BLaER1 treated with 17β-estradiol and CSF1 and Interleukin-3, amounts not matched to agents 10 nM and 100 nM (cell line): Measurements from ENCODE around the gene TEKT3.

Experiments
- H3K27ac ChIP-seq, 11 experiments: shearing (Covaris generic); formaldehyde crosslinking; 2 replicates each; pipeline ENCODE4 v1.8.1; 2022
- H3K27me3 ChIP-seq, 11 experiments: shearing (Covaris generic); formaldehyde crosslinking; 2 replicates each; pipeline ENCODE4 v1.8.1; 2022
- H3K36me3 ChIP-seq, 11 experiments: shearing (Covaris generic); formaldehyde crosslinking; 2 replicates each; pipeline ENCODE4 v1.8.1; 2022
- H3K4me1 ChIP-seq, 10 experiments: shearing (Covaris generic); formaldehyde crosslinking; 2 replicates each; pipeline ENCODE4 v1.8.1; 2022
- H3K4me2 ChIP-seq, 11 experiments: shearing (Covaris generic); formaldehyde crosslinking; 2 replicates each; pipeline ENCODE4 v1.8.1; 2022
- H3K4me3 ChIP-seq, 10 experiments: shearing (Covaris generic); formaldehyde crosslinking; 2 replicates each; pipeline ENCODE4 v1.8.1; 2022
- H3K9ac ChIP-seq, 11 experiments: shearing (Covaris generic); formaldehyde crosslinking; 2 replicates each; pipeline ENCODE4 v1.8.1; 2022
- H3K9me3 ChIP-seq, 11 experiments: shearing (Covaris generic); formaldehyde crosslinking; replicated peaks in 1 of 11; 2 replicates each; pipeline ENCODE4 v1.8.1; 2022
- H4K20me1 ChIP-seq, 11 experiments: shearing (Covaris generic); formaldehyde crosslinking; 2 replicates each; pipeline ENCODE4 v1.8.1; 2022
- Cebpa-rat ChIP-seq, 11 experiments: shearing (Covaris generic); IDR thresholded peaks; 2 replicates each; pipeline ENCODE4 v1.8.1; 2022

Gene TEKT3

DNA sequence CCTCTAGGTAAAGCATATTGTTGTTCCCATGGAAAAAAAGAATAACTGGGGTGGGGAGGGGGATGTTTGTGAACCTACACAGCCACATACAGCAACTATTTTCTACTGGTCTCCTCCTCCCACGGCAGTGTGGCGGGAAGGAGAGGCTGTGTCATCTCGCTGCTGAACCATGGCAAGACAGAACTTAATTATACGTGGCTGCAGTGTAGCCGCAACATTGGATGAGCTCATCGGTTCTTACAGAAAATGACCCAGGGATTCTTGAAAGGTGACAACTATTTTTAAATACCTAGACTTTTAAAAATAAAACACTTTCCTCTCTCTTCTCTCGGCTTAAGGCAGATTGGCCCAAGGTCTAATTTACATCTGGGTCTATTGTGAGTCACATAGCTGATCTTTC, 19.8 kb upstream of the TEKT3 start:
- Histone ChIP-seq H3K36me3 (no peaks in the 10 kb centered on the region), H4K20me1 (no peaks in the 10 kb centered on the region), H3K4me3 (no peak overlapping the region), H3K4me1 (peaks cover 0 to 18% (median 0%) of the 10 kb centered on the region in 10 experiments; a peak in 5 of 20 replicates), H3K27me3 (no peaks in the 10 kb centered on the region), H3K4me2 (no peak overlapping the region), H3K9me3 (0 out of 22 replicates have a peak, but pooled peaks cover 0 to under 1% (median 0%) of the 10 kb centered on the region in 11 experiments), H3K9ac (no peak overlapping the region), H3K27ac (no peak overlapping the region)
- TF ChIP-seq Cebpa-rat (IDR thresholded peaks at IDR 0.05), result no peak

DNA sequence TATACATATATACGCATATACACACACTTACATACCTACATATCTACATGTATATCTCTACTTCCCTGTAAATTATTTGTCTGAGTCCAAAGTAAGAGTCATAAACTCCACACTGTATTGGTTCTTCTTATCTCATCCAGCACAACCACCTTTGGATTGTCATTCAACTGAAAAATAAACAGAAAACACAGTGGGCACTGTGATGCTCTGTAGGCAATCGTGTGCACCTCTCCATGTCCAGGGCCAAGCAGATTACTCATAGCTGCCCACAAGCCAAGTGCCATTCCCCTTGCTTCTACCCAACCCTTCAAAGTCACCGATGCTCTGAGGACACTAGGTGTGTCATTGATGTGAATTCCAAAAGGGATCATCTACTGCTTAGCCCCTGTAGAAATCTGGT, 12.9 kb upstream of the TEKT3 start:
- Histone ChIP-seq H3K9ac (no peak overlapping the region), H3K4me1 (peaks cover 0 to 13% (median 0%) of the 10 kb centered on the region in 10 experiments; a peak in 4 of 20 replicates), H3K9me3 (peaks cover 0 to 12% (median 5%) of the 10 kb centered on the region in 11 experiments; a peak in 6 of 22 replicates), H4K20me1 (no peaks in the 10 kb centered on the region), H3K27me3 (no peaks in the 10 kb centered on the region), H3K27ac (no peak overlapping the region), H3K4me3 (no peak overlapping the region), H3K4me2 (no peak overlapping the region), H3K36me3 (no peaks in the 10 kb centered on the region)
- TF ChIP-seq Cebpa-rat (IDR thresholded peaks at IDR 0.05), result no peak

- Histone ChIP-seq H3K9ac (no peak overlapping the region), H3K36me3 (no peaks in the 10 kb centered on the region), H3K9me3 (peaks cover 0 to 12% (median 5%) of the 10 kb centered on the region in 11 experiments; a peak in 6 of 22 replicates), H3K4me2 (peak overlapping the region in 2 of 11 experiments; percentile 22 to 46; a peak in 3 of 22 replicates), H3K27ac (no peak overlapping the region), H3K4me3 (no peak overlapping the region), H3K27me3 (no peaks in the 10 kb centered on the region), H3K4me1 (peaks cover 0 to 13% (median 0%) of the 10 kb centered on the region in 10 experiments; a peak in 4 of 20 replicates), H4K20me1 (no peaks in the 10 kb centered on the region)
- TF ChIP-seq Cebpa-rat (IDR thresholded peaks at IDR 0.05), result no peak; a peak in 1 of 22 replicates
These were observed 10.5 kb upstream of the TEKT3 start for GRCh38 chr17:15351925-15352324.

GRCh38 chr17:15351478-15351840, 10.1 kb upstream of the TEKT3 start:
- H3K9ac ChIP-seq, result no peak overlapping the region
- H3K4me2 ChIP-seq, result peak overlapping the region in 1 of 11 experiments; percentile 22; a peak in 1 of 22 replicates
- H4K20me1 ChIP-seq, result no peaks in the 10 kb centered on the region
- H3K4me1 ChIP-seq, result peaks cover 0 to 13% (median 0%) of the 10 kb centered on the region in 10 experiments; a peak in 4 of 20 replicates
- no peak overlapping the region for H3K27ac ChIP-seq
- H3K9me3 ChIP-seq, result peaks cover 0 to 12% (median 5%) of the 10 kb centered on the region in 11 experiments; a peak in 6 of 22 replicates
- H3K27me3 ChIP-seq, result no peaks in the 10 kb centered on the region
- TF ChIP-seq Cebpa-rat (IDR thresholded peaks at IDR 0.05), result no peak
- H3K4me3 ChIP-seq, result no peak overlapping the region
- H3K36me3 ChIP-seq, result no peaks in the 10 kb centered on the region

GRCh38 chr17:15350777-15351477, 9.5 kb upstream of the TEKT3 start:
- H3K27ac ChIP-seq, result no peak overlapping the region
- H3K4me2 ChIP-seq, result no peak overlapping the region
- H3K27me3 ChIP-seq, result no peaks in the 10 kb centered on the region
- H3K9me3 ChIP-seq, result peaks cover 0 to 12% (median 5%) of the 10 kb centered on the region in 11 experiments; a peak in 6 of 22 replicates
- no peak overlapping the region for H3K4me3 ChIP-seq
- H4K20me1 ChIP-seq, result no peaks in the 10 kb centered on the region
- H3K4me1 ChIP-seq, result peaks cover 0 to 13% (median 0%) of the 10 kb centered on the region in 10 experiments; a peak in 4 of 20 replicates
- no peaks in the 10 kb centered on the region for H3K36me3 ChIP-seq
- no peak for TF ChIP-seq Cebpa-rat (IDR thresholded peaks at IDR 0.05)
- H3K9ac ChIP-seq, result no peak overlapping the region

DNA sequence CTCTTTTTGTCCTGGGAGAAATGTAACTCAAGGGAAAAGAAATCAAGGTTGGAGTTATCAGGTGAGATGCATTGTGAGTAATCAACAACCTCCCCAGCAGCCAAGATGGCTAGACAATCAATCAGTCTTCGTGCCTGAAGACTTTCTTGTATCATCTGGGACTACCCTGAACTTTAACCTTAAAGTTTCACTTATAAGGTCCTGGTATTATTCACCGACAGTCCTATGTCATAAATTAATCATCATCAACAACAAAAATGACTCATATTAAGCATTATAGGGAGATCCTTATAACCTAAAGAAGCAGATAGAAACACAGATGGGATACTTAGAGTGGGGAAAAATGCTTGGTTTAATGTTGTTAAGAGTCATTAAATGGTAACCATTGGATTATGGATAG, 7.7 kb upstream of the TEKT3 start:
- Histone ChIP-seq H3K27me3 (no peaks in the 10 kb centered on the region), H3K4me1 (peaks cover 0 to 13% (median 0%) of the 10 kb centered on the region in 10 experiments; a peak in 4 of 20 replicates), H3K4me2 (no peak overlapping the region), H3K4me3 (no peak overlapping the region), H3K27ac (no peak overlapping the region), H3K9ac (no peak overlapping the region), H3K9me3 (no peaks in the 10 kb centered on the region), H3K36me3 (no peaks in the 10 kb centered on the region), H4K20me1 (no peaks in the 10 kb centered on the region)
- no peak for TF ChIP-seq Cebpa-rat (IDR thresholded peaks at IDR 0.05)

DNA sequence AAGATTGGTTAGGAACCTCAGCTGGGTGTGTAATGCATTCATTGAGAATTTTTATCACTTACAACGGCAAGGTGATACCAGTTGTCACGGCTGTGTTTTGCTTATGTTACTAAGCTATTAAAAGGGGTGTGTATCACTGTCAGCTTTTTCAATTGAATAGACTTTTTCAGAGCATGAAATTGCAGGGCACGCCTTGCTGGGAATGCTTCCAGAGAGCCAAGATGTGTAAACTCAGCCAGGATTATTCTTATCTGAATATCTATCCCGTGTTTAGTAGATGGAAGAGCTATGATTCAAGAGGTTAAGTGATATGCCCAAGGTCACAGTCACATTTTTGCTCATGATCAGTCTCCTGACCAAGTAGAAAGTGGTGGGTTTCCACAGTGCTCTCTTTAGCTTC, 6.6 kb upstream of the TEKT3 start:
- Histone ChIP-seq H3K27ac (no peak overlapping the region), H3K36me3 (no peaks in the 10 kb centered on the region), H4K20me1 (no peaks in the 10 kb centered on the region), H3K9ac (no peak overlapping the region), H3K9me3 (no peaks in the 10 kb centered on the region), H3K4me1 (peaks cover 0 to 13% (median 0%) of the 10 kb centered on the region in 10 experiments; a peak in 4 of 20 replicates), H3K4me2 (no peak overlapping the region), H3K4me3 (no peak overlapping the region), H3K27me3 (peaks cover 0 to 7% (median 0%) of the 10 kb centered on the region in 11 experiments; a peak in 4 of 22 replicates)
- TF ChIP-seq Cebpa-rat (IDR thresholded peaks at IDR 0.05), result no peak

DNA sequence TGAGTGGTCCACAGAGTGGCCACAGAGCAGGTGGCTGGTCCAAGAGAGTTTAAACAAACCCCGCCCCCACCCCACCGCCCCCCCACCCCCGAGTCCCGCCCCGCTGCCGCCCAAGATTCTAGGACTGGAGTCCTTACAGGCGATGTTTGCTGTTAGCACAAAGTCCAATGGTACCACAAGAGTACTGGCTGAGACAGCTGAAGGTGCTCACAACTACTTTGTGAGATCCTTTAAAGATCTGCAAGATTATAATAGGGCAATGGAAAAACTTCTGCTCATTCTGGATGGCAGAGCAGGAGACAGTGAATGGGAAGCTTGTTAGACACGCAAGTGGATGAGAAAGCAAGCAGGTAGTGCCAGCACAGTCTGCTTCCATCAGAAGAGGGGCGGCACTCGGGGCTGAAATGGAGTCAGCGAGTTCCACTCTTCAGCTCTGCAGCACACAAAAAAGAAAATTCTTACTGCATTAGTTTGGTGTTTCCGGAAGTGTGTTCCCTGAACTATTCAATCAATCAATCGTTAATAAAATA, 4.7 kb upstream of the TEKT3 start:
- Histone ChIP-seq H3K4me2 (no peak overlapping the region), H3K4me3 (no peak overlapping the region), H3K9me3 (peaks cover 8 to 15% (median 12%) of the 10 kb centered on the region in 11 experiments), H3K4me1 (no peaks in the 10 kb centered on the region), H3K36me3 (no peaks in the 10 kb centered on the region), H3K27me3 (peaks cover 14 to 26% (median 18%) of the 10 kb centered on the region in 11 experiments), H3K9ac (no peak overlapping the region), H3K27ac (no peak overlapping the region), H4K20me1 (no peaks in the 10 kb centered on the region)
- no peak for TF ChIP-seq Cebpa-rat (IDR thresholded peaks at IDR 0.05)

DNA sequence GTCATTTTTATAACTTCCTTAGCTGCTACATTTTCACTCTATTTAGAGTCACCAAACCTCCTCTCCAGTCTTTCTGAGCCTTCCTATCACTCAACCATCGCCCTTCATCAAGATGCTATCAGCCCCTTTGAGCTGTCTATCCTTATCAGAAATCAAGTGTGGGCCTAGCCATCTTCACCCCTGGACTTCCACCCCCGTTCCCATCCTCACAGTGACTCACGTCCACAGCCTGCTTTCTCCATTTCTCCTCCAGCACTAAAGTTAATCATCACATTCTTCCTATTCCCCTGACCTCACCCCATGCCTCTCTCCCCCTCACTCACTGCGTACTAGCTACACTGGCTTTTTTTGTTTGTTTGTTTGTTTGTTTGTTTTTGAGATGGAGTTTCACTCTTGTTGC, 2.4 kb upstream of the TEKT3 start:
- no peak overlapping the region for H3K4me2 ChIP-seq
- no peak for TF ChIP-seq Cebpa-rat (IDR thresholded peaks at IDR 0.05)
- no peak overlapping the region for H3K9ac ChIP-seq
- no peak overlapping the region for H3K4me3 ChIP-seq
- peaks cover 18 to 39% (median 28%) of the 10 kb centered on the region in 11 experiments for H3K27me3 ChIP-seq
- no peaks in the 10 kb centered on the region for H4K20me1 ChIP-seq
- H3K4me1 ChIP-seq, result no peaks in the 10 kb centered on the region
- H3K27ac ChIP-seq, result no peak overlapping the region
- H3K9me3 ChIP-seq, result peaks cover 13 to 23% (median 16%) of the 10 kb centered on the region in 11 experiments
- H3K36me3 ChIP-seq, result no peaks in the 10 kb centered on the region
